ENCODE results near the gene ABCA13.

Gene ABCA13

DNA sequence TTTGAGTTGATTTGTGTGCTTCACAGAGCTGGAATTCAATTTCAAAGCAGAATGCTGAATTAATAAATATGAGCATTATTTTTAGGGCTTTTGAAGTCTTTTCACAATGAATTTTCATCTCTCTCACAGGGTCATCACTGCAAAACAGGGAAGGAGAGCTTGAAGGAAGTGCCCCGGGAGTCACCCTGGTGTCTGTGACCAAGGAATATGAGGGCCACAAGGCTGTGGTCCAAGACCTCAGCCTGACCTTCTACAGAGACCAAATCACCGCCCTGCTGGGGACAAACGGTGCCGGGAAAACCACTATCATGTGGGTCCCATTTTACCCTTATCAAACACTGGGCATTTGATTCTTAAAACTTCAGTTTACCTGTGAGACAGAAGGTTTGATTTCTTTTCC lies 217.7 kb downstream of the ABCA13 start:
- Histone ChIP-seq H3K4me1 (ENCODE audit: control insufficient read depth, insufficient read depth, low read length) (no peaks in the 10 kb centered on the region), H3K27me3 (ENCODE audit: control insufficient read depth, insufficient read depth, low read length) (no peaks in the 10 kb centered on the region), H3K9ac (ENCODE audit: low read depth, low read length) (no peak overlapping the region), H3K9me3 (ENCODE audit: control insufficient read depth, insufficient read depth, low read length) (no peaks in the 10 kb centered on the region), H3K4me3 (ENCODE audit: low read depth, low read length) (no peak overlapping the region), H3K36me3 (ENCODE audit: control insufficient read depth, insufficient read depth, low read length) (no peaks in the 10 kb centered on the region)

DNA sequence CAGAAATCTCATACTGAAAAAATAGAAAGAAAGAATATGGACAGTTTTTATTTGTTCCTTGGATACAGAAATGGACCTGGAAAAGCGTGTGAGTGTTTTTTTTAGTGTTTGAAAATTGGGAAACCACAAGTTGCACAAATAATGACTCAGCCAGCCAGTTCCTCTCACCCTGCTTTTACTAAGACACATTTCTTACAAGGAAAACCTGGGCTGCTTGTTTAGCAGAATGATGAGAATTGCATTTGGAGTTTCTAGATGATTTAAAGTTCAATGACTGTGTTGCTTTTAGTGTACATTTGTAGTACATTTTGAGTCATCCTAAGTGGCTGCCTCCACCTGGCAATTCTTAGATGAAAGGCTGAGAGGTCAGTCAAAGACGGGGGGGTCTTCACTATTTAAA lies 218.7 kb downstream of the ABCA13 start:
- Histone ChIP-seq H3K4me3 (ENCODE audit: low read depth, low read length) (no peak overlapping the region), H3K27me3 (ENCODE audit: control insufficient read depth, insufficient read depth, low read length) (no peaks in the 10 kb centered on the region), H3K4me1 (ENCODE audit: control insufficient read depth, insufficient read depth, low read length) (no peaks in the 10 kb centered on the region), H3K36me3 (ENCODE audit: control insufficient read depth, insufficient read depth, low read length) (no peaks in the 10 kb centered on the region), H3K9me3 (ENCODE audit: control insufficient read depth, insufficient read depth, low read length) (no peaks in the 10 kb centered on the region), H3K9ac (ENCODE audit: low read depth, low read length) (no peak overlapping the region)

DNA sequence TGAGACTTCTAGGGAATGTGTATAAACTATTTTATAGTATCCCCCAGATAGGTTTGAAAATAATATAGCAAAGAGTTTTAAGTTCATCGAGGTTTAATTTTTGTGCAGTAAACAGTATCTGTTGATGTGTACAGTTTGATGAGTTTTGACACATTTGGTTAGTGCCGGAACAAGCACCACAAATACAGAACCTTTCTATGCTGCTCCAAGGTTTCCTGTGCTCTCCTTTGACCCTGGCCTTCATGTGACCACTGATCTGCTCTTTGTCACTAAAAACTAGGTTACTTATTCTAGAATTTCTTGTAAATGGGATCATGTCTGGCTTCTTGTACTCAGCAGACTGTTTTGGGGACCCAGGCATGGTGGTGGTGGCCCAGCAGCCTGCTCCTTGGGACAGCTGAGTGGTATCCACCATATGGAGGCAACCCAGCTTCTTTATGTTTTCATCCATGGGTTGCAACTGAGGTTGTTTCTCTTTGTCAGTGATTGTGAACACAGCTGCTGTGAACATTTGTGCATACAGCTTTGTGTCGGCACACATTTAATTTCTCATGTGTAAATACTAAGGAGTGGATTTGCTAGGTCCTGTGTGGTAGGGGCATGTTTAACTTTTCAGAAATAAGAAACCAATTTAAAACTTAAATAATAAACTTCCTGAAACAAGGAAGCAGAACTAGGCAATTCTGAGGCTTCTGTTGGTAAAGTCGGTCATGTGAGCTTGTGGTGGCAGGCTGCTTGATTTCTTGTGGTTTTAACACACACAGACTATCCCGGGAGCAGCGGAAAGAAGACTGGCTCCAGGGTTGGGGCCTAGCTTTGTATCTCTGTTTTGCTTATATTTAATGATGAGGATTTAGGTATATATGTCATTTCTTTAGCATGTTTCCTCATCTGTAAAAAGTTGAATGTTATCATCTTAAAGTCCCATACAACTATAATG lies 219.4 kb downstream of the ABCA13 start:
- Histone ChIP-seq H3K27me3 (ENCODE audit: control insufficient read depth, insufficient read depth, low read length) (no peaks in the 10 kb centered on the region), H3K4me3 (ENCODE audit: low read depth, low read length) (no peak overlapping the region), H3K9me3 (ENCODE audit: control insufficient read depth, insufficient read depth, low read length) (no peaks in the 10 kb centered on the region), H3K36me3 (ENCODE audit: control insufficient read depth, insufficient read depth, low read length) (no peaks in the 10 kb centered on the region), H3K9ac (ENCODE audit: low read depth, low read length) (no peak overlapping the region), H3K4me1 (ENCODE audit: control insufficient read depth, insufficient read depth, low read length) (no peaks in the 10 kb centered on the region)

GRCh38 chr7:48398191-48398590 lies 226.9 kb downstream of the ABCA13 start:
- Histone ChIP-seq H3K36me3 (ENCODE audit: control insufficient read depth, insufficient read depth, low read length) (no peaks in the 10 kb centered on the region), H3K4me3 (ENCODE audit: low read depth, low read length) (no peak overlapping the region), H3K27me3 (ENCODE audit: control insufficient read depth, insufficient read depth, low read length) (no peaks in the 10 kb centered on the region), H3K9ac (ENCODE audit: low read depth, low read length) (no peak overlapping the region), H3K4me1 (ENCODE audit: control insufficient read depth, insufficient read depth, low read length) (no peaks in the 10 kb centered on the region), H3K9me3 (ENCODE audit: control insufficient read depth, insufficient read depth, low read length) (no peaks in the 10 kb centered on the region)

DNA sequence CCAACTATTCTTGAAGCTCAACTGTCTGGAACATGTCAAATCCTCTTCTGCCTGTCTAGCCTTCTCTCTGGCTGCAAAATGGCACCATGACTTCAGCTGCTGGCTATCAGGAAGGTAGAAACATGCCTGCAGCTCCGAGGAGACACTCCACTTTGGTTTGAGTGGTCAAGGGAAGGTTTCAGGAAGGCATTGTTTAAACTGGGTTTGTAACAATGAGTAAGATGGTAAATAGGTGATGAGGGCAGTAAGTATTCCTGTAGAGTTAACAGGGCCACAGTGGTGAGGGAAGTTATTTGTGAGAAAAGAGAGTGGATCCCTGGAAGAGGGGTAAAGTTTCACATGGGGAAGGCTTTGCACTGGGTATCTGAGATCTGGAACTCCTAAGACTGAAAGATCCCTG lies 231.5 kb downstream of the ABCA13 start:
- Histone ChIP-seq H3K4me1 (ENCODE audit: control insufficient read depth, insufficient read depth, low read length) (no peaks in the 10 kb centered on the region), H3K9ac (ENCODE audit: low read depth, low read length) (no peak overlapping the region), H3K36me3 (ENCODE audit: control insufficient read depth, insufficient read depth, low read length) (no peaks in the 10 kb centered on the region), H3K9me3 (ENCODE audit: control insufficient read depth, insufficient read depth, low read length) (no peaks in the 10 kb centered on the region), H3K4me3 (ENCODE audit: low read depth, low read length) (no peak overlapping the region), H3K27me3 (ENCODE audit: control insufficient read depth, insufficient read depth, low read length) (no peaks in the 10 kb centered on the region)

GRCh38 chr7:48408731-48409130 lies 237.5 kb downstream of the ABCA13 start:
- Histone ChIP-seq H3K4me3 (ENCODE audit: low read depth, low read length) (no peak overlapping the region), H3K36me3 (ENCODE audit: control insufficient read depth, insufficient read depth, low read length) (no peaks in the 10 kb centered on the region), H3K9ac (ENCODE audit: low read depth, low read length) (no peak overlapping the region), H3K4me1 (ENCODE audit: control insufficient read depth, insufficient read depth, low read length) (no peaks in the 10 kb centered on the region), H3K27me3 (ENCODE audit: control insufficient read depth, insufficient read depth, low read length) (no peaks in the 10 kb centered on the region), H3K9me3 (ENCODE audit: control insufficient read depth, insufficient read depth, low read length) (no peaks in the 10 kb centered on the region)

DNA sequence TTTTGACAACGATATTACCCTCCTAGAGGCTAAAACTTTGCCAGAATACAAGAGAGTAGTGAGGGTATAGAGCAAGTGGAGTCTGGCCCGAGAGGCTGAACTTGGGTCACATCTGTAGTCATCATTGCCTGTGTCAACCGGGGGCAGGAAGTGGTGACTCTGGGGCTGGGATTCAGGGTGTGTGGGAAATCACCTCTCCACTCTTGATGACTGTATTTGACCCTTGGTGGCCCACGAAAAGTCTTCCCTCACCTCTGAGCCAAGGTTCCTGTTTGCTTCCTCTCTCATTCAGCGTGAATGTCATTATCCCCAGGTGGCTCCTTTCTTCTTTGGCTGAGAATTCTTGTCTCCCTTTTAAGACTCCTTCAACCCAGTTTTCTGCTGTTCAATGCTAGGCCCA lies 240.4 kb downstream of the ABCA13 start:
- H3K4me3 ChIP-seq (ENCODE audit: low read depth, low read length) = no peak overlapping the region
- no peak overlapping the region for H3K9ac ChIP-seq (ENCODE audit: low read depth, low read length)
- H3K4me1 ChIP-seq (ENCODE audit: control insufficient read depth, insufficient read depth, low read length) = no peaks in the 10 kb centered on the region
- no peaks in the 10 kb centered on the region for H3K27me3 ChIP-seq (ENCODE audit: control insufficient read depth, insufficient read depth, low read length)
- H3K36me3 ChIP-seq (ENCODE audit: control insufficient read depth, insufficient read depth, low read length) = no peaks in the 10 kb centered on the region
- H3K9me3 ChIP-seq (ENCODE audit: control insufficient read depth, insufficient read depth, low read length) = no peaks in the 10 kb centered on the region

DNA sequence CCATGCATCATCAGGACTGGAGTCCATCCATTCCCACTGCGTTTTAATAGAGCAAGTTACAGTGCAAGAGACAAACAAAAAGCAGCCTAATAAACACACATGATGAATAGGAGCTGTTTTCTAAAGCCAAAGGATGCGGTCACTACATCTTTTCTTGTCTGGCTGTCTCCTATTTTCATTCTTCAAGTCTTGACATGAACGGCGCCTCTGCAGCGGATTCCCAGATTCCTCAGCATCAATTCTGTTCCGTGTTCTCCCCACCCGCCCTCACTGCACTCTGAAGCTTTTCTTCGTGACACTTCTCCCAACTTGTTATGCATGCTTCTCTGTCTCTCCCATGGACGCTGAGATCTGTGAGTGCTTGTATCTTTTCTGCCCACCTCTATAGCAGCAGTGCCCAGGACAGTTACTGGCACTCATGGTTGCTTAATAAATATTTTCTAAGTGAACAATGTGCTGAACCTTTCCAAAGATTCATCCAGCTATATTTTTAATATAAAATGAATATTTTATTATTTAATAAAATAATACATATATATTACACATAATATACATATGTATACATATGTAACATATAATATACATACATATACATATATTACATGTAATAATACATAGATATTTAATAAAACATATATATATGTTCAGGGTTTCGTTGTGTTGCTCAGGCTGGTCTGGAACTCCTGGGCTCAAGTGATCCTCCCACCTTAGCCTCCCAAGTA lies 242.9 kb downstream of the ABCA13 start:
- H3K9ac ChIP-seq (ENCODE audit: low read depth, low read length) = no peak overlapping the region
- H3K36me3 ChIP-seq (ENCODE audit: control insufficient read depth, insufficient read depth, low read length) = no peaks in the 10 kb centered on the region
- H3K4me1 ChIP-seq (ENCODE audit: control insufficient read depth, insufficient read depth, low read length) = no peaks in the 10 kb centered on the region
- H3K4me3 ChIP-seq (ENCODE audit: low read depth, low read length) = no peak overlapping the region
- H3K27me3 ChIP-seq (ENCODE audit: control insufficient read depth, insufficient read depth, low read length) = no peaks in the 10 kb centered on the region
- no peaks in the 10 kb centered on the region for H3K9me3 ChIP-seq (ENCODE audit: control insufficient read depth, insufficient read depth, low read length)

GRCh38 chr7:48416327-48416908 lies 245.2 kb downstream of the ABCA13 start:
- H3K27me3 ChIP-seq (ENCODE audit: control insufficient read depth, insufficient read depth, low read length) = no peaks in the 10 kb centered on the region
- H3K4me3 ChIP-seq (ENCODE audit: low read depth, low read length) = no peak overlapping the region
- no peaks in the 10 kb centered on the region for H3K4me1 ChIP-seq (ENCODE audit: control insufficient read depth, insufficient read depth, low read length)
- no peaks in the 10 kb centered on the region for H3K9me3 ChIP-seq (ENCODE audit: control insufficient read depth, insufficient read depth, low read length)
- no peaks in the 10 kb centered on the region for H3K36me3 ChIP-seq (ENCODE audit: control insufficient read depth, insufficient read depth, low read length)
- H3K9ac ChIP-seq (ENCODE audit: low read depth, low read length) = no peak overlapping the region

- Histone ChIP-seq H3K9me3 (ENCODE audit: control insufficient read depth, insufficient read depth, low read length) (no peaks in the 10 kb centered on the region), H3K4me3 (ENCODE audit: low read depth, low read length) (no peak overlapping the region), H3K4me1 (ENCODE audit: control insufficient read depth, insufficient read depth, low read length) (peaks cover 2% of the 10 kb centered on the region), H3K9ac (ENCODE audit: low read depth, low read length) (no peak overlapping the region), H3K27me3 (ENCODE audit: control insufficient read depth, insufficient read depth, low read length) (no peaks in the 10 kb centered on the region), H3K36me3 (ENCODE audit: control insufficient read depth, insufficient read depth, low read length) (no peaks in the 10 kb centered on the region)
Observed at GRCh38 chr7:48419401-48419800, 248.1 kb downstream of the ABCA13 start.

GRCh38 chr7:48420206-48420605 lies 248.9 kb downstream of the ABCA13 start:
- Histone ChIP-seq H3K4me1 (ENCODE audit: control insufficient read depth, insufficient read depth, low read length) (peaks cover 2% of the 10 kb centered on the region), H3K27me3 (ENCODE audit: control insufficient read depth, insufficient read depth, low read length) (no peaks in the 10 kb centered on the region), H3K4me3 (ENCODE audit: low read depth, low read length) (no peak overlapping the region), H3K9ac (ENCODE audit: low read depth, low read length) (no peak overlapping the region), H3K9me3 (ENCODE audit: control insufficient read depth, insufficient read depth, low read length) (no peaks in the 10 kb centered on the region), H3K36me3 (ENCODE audit: control insufficient read depth, insufficient read depth, low read length) (no peaks in the 10 kb centered on the region)

Data from iPS-15b (cell line).